ENCODE results near the gene PIP5KL1. TPM values are rescaled to one million over a fixed set of nuclear protein-coding genes. Genes with fewer than 3 reads are reported as not detected.

Gene PIP5KL1
- total RNA-seq, 1 donor from 2014 or later = 2.7 TPM

DNA sequence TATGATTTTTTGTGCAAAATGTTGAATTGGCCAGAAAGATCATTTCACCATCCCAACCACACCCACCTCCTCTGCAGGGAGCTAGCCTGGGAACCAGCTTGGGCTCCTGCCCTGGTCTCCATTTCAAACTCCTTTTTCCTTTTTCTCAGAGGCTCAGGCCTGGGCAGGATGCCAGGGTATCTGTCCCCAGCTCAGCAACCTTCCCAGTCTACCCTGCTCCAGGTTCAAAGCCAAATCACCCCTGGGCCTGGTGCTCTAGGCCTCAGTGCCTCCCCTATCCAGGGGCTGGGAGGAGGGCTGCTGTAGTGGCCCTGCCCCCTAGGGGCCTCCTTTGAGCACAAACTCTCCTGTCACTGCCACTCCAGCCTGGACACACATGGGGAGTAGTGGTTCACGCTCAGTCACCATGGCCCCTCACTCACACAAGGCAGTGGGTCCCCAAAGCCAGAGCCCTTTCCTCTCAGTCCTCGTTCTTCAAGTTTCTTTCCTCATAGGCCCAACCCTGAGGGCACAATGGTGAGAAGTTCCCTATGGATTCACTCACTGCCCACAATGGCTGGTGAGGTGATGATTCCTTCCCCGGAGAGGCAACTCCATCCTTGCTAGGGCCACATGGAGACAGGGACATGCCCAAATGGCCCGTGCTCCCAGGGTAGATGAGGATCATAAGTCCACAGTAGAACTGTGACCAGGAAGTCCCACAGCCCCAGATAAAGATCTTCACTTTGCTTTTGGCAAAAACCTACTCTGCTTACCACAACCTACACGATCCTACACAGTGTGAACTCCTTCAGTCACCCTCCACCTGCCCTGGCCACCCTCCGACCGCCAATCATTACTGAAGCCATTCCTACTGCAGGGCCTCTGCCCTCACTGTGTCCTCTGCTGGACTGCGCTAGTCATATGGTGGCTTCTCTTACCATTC is 12.1 kb downstream of the PIP5KL1 start:
- intact Hi-C loops (cut with micrococcal nuclease) = loop anchor here (2.0 to 5.0 kb wide), 2 partner anchors 146 to 414 kb away; no protein-coding TSS in a partner anchor

DNA sequence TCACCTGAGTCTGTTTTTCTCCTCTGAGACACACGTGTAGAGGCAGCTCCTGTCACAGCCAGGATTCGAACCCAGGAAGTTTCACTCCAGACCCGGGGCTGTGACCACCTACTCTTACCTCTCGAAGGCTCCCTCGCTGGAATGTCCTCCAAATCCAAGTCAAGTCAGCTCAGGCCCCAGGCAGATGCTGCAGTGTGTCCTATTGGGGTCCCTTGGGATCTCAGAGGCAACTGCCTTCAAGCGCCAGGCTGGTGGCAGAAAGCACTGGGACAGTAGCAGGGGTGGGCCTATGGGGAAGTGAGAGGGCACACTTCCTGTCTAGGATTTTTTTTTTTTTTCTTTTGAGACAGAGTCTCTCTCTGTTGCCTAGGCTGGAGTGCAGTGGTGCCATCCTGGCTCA is 13.0 kb downstream of the PIP5KL1 start:
- intact Hi-C loops (cut with micrococcal nuclease) = loop anchor here (1.0 to 5.0 kb wide), 5 partner anchors 14 to 413 kb away; partner anchors contain the start of gene ST6GALNAC6

DNA sequence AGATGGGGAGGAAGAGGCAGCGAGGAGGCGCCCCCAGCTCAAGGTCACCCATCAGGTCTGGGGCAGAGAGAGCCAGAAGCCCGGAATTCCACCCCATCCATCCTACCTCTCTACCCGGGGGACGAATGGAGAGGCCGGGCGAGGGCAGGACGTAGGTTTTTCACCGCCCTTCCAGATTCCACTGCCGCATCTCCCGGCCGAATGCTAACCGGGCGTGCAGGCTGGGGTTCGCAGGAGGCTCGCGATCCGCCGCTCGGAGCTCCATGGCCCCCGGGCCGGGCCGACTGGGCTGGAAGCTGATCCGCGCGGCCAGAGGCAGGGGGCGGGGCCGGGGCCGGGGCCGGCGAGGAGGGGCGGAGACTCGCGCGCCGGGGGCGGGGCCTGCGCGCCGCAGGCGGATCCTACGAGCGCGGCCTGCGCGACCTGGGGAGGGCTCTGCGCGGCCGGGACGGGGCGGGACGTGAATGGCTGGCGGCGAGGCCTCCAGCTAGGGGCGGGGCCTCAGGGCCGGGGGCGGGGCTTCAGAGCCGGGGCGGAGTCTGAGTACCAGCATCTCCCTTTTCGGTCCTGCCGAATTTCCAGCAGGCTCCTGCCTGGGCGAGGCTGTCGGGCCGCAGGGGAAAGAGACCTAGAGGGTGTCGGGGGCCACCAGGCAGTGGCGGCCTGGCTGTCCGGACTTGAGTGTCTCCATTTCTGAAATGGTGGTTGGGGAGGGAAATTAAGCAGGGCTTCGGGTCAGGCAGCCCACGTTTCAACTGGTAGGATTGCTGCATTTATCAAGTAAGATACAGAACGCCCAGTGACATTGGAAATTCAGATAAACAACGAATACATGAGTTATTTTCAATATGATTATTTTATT is 13.6 kb downstream of the PIP5KL1 start, which contains the start of gene ST6GALNAC4:
TSS of gene ST6GALNAC4 (minus strand) at position 322 of the 862 bp plus-strand sequence. CDS start 622 bp downstream, outside the sequence.
- intact Hi-C loops (cut with micrococcal nuclease) = loop anchor here (1.0 to 5.0 kb wide), 4 partner anchors 14 to 145 kb away; partner anchors contain the start of gene ST6GALNAC6

DNA sequence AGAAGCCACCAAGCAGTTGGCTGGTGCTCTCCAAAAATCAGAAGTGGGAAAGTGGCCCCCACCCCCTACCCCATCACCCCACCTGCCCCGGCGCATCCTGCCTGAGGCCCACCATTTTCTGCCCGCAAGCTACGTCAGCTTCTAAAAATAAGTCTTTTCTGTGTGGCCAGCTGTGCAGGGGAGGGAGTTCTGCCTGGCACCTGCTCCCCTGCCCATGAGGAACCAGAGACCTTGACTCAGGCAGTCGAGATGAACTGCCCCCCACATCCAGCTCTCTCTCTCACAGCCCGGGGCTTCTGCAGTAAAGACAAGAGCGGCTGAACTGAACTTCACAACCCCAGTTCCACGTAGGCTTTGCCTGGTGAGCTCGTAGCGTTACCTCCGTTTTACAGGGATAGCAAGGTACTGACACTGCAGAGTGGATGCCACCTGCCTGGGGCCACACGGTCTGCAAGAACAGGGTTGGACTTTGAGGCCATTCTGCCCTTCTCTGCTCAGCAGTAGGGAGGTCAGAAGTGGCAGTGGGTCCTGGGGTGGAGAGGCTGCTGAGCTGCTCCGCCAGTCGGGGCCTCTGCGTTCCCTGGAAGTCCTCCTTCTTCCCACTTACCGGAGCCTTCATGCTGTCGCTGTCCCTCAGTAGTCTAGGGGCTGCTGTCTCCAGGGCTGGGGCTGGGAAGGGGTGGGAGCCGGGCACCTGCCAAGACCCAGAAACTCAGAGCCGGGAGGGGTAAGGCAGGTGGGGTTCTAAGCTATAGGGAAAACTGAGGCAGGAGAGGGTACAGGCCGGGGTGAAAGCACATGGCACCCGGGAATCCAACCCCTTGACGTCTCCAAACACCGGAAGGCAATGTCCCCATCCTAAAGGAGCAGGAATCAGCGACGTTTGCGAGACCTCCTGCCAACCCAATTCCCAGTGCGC is 14.5 kb downstream of the PIP5KL1 start:
- intact Hi-C loops (cut with micrococcal nuclease) = loop anchor here (2.0 to 5.0 kb wide), 2 partner anchors 131 to 144 kb away; no protein-coding TSS in a partner anchor

DNA sequence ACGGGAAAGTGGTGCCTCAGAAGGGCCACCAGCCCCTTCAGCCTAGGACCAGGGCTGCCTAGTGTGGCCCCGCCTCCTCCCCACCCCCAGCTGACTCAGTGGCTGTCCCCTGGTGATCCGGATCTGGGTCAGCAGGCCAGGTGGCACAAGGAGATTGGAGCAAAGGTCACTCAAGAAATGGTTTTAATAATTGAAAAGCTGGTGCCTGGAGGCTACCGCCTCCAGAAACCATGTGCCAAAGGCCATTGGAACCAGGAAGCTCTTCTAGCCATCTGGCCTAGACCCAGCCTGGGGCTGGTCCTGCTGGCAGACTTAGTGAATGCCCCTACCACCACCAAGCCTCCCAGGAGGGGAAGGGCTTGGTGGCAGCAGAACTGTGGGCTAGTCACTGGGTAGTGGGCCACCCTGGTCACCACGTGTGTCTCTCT is 15.2 kb downstream of the PIP5KL1 start:
- intact Hi-C loops (cut with micrococcal nuclease) = loop anchor here (5.0 kb wide), 1 partner anchor 143 kb away; no protein-coding TSS in a partner anchor

DNA sequence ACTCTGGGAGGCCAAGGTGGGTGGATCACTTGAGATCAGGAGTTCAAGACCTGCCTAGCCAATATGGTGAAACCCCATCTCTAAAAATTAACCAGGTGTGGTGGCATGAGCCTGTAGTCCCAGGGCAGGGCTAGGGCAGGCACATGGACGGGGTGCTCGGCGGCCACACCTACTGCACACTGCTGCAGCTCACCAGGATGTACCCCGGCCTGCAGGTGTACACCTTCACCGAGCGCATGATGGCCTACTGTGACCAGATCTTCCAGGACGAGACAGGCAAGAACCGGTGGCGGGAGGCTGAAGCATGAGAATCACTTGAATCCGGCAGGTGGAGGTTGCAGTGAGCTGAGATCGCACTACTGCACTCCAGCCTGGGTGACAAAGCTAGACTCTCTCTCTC is 16.9 kb downstream of the PIP5KL1 start:
- intact Hi-C loops (cut with micrococcal nuclease) = no loop called here

DNA sequence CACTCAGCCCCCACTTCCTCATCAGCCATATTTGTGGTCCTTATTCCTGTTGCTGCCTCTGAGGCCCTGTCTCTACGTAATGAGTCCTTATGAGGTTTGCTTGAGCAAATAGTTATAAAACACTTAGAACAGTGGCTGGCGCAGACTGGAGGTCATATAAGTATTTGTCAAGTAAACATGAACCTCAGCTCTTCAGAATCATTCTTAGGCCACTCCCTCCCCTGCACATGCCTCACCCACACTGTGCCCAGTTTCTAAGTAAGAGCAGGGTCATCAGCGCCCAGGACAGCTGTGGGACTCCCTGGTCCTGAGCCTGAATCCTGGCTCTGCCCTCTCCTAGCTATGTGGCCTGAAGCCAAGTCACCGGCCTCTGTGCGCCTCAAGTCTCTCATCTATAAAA is 17.7 kb downstream of the PIP5KL1 start:
- intact Hi-C loops (cut with micrococcal nuclease) = no loop called here

DNA sequence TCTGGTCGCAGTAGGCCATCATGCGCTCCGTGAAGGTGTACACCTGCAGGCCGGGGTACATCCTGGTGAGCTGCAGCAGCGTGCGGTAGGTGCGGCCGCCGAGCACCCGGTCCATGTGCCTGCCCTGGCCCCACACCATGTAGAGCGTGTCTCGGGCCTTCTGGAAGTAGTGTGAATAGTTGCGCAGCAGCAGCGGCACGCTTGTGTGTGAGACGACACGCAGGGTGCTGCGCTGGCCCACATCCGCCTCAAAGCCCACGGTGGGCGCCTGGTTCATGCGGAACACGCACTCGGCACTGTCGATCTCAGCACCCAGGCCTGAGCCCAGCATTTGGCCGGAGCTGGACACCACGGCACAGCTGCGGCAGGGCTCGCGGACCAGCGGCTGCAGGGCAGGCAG is 18.3 kb downstream of the PIP5KL1 start:
- intact Hi-C loops (cut with micrococcal nuclease) = no loop called here

DNA sequence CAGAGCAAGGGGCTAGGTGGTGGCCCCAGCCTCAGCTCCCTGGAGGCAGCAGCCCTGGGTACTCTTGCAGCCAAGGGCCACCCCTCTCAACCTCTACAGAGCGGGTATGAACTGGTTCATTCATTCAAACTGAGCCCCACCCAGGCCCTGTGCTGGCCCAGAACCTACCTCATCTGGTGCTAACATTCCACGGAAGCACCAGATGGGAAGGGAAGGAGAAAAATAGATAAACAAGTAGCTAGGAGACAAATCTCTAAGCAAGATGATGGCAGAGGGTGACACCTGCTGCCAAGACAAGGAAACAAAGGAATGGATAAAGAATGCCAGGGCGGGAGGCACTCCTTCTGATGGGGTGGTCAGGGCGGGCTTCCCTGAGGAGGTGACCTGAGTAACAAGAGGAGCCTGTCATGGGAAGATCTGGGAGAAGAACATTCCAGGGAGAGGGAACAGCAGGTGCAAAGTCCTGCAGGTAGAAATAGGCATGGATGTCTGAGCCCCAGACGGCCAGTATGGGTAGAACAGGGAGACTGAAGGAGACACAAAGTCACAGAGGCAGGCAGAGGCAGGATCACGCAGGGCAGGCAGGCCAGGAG is 19.9 kb downstream of the PIP5KL1 start:
- intact Hi-C loops (cut with micrococcal nuclease) = no loop called here

DNA sequence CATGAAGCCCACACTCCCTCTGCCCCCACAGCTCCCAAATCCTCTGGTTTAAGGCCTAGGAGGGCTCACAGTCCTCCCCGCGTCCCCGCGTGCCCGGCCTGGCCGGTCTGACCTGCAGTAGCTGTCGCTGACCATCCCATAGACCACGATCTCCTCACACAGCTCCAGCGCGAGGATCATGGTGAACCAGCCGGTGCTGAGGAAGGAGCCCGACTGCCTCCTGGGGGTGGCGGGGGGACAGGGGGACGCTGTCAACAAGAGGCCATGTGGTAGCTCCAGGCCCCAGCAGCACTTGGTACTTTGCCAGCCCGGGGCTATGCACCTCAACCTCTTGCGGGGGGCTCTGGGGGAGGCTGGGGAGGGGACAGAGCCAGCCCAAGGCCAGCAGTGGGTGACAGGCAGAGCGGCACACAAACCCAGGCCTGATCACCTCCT is 20.7 kb downstream of the PIP5KL1 start:
- intact Hi-C loops (cut with micrococcal nuclease) = no loop called here

DNA sequence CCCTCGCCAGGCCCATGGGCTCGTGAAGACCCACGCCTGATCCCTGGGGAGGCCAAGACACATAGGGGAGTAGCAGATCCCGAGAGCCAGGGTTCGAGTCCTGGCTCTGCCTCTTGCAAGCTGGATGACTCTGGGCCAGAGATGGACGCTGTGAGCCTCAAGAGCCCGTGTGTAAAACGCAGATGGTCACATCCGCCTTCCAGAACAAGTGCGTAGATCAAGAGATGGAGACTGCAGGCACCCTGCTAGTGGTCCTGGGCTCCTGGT is 22.0 kb downstream of the PIP5KL1 start:
- intact Hi-C loops (cut with micrococcal nuclease) = no loop called here

DNA sequence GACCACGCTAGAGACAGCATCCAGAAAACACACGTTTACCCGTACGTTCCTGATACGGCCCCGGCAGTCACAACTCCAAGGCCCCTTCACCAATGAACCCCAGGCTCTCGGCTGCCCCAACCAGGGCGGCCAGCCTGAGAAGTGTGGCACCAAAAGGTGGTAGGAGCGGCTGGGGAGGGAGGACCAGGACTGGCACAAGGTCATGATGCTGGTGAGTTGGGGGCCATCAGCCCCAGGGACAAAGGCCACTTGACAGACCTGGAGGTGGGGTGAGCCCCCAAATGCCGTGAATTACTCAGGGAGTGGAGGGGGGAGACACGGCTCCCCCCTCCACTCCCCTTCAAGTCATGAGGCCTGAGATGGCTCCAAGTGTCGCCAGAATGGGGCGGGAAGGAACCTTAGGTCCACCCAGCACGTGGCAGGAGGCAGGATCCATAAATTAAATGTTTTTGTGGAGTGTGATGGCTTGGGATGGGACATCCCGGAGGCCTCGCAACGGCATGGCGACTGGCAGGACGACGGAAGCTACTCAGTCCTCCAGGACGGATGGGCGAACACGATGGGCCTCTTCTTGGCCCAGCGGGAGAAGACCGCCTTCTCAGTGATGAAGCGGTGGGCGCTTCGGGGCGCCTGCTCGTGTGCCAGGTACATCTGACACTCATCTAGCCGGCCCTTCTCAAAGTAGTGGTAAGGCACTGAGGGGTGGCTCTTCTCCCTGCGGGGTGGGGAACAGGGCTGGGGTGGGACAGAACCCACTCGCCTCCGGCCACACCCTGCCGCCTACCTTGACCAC is 22.5 kb downstream of the PIP5KL1 start:
- intact Hi-C loops (cut with micrococcal nuclease) = no loop called here

DNA sequence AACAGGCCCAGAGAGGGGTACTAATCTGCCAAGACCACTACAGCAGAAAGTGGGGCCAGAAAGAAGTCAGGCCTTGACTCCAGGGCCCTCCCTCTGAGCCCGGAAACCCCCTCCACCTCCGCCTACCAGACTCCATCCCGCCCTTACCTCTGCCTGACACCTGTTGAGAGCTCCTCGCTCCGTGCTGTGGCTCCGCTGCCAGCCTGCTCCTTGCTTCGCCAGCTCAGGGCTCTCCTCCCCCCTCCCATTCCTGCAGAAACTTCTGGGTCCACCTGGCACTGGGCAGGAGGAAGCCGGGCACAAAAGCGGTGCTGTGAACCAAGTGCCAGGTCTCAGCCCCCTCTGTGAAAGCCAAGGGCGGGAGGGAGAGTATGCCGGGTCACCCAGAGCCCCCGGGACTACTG is 24.8 kb downstream of the PIP5KL1 start:
- intact Hi-C loops (cut with micrococcal nuclease) = no loop called here

DNA sequence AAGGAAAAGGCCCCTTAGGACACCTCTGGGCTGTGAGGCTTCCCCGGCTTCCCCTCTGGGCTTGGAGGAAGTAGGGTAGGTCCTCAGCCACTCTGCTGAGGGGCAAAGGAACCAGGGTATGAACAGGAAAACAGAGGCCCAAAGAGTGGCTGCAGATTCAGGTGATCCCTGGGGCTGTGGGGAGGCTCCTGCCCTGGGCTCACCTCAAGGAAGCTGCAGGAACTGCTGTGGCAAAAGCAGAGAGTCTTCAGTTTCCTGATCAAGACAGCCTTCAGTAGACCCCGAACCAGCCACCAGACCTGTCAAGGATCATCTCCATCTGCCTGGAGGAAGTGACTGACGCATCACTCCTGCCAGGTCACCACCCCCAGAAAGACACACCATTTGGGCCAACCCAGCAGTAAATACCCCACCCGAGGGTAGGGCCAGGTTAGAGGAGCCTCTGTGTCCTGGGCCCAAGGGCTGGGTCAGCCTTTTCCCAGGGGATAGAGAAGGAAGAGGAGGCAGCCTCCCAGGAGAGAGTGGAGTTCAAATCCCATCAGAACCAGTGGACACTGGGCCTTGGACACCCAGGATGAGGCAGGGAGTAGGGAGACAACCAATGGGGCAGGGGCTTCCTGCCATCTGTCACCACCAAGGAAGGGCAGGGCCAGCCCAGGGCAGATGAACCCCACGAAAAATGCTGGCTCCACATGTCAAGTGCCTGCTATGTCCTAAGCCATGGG is 25.4 kb downstream of the PIP5KL1 start:
- intact Hi-C loops (cut with micrococcal nuclease) = no loop called here

DNA sequence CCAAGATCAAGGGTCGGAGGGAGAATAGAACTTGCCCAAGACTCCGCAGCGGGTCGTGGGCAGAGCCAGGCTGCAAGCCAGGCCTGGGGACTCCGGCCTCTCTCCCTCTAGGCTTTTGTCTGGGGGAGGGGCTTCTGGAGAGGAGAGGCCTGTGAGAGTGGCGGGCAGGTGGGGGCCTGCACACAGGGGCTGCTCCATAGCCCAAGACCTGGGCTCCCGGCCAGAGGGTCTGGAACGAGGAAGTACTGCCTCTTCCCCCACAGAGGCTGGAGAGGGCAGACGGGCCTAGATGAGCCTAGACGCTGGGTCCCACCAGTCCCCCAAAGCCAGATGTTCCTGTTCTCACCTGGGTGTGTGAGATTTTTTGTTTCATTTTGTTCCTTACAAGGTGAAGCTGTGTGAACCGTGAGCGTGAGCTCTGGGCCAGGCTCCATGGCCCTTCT is 26.0 kb downstream of the PIP5KL1 start:
- intact Hi-C loops (cut with micrococcal nuclease) = no loop called here

DNA sequence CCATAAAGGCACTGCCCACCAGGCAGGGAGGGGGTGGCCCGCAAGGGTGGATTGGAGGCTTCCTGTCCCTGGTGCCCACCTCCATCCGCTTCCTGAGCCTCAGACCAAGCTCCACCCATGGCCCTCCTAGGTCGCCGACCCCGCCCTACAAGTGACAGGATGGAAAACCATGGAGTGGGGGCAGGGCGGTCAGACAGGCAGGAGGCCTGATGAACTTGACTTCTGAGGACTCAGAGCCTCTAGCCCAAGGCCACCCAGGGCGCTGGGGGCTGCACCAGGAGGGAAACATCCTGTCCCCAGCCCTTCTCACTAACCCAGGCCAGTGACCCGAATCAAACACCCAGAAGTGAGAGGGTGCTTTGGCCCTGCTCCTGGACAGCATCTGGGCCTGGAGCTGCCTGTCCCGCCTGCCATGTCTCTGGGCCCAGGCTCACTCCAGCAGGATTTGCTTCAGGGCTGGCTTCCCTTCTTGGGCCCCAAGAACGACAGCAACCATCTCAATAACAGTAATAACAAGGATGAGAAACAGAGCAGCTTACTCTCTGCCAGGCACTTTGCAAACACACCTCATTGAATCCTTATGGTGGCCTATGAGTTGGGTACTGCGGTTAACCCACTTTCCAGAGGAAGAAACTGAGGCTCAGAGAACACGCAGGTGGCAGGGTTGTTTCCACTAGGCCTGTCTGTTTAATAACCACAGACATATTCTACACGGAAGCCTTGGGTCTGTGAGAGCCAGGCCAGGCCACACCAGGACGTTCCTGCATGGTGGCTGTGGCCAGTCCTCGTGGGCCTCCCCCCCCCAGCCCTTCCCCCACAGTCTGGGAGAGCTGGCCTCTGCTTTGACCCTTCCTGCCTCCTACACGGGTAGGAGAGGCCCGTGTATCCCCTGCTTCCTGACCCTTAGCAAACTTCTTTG is 26.8 kb downstream of the PIP5KL1 start:
- intact Hi-C loops (cut with micrococcal nuclease) = loop anchor here (1.0 to 2.0 kb wide), 2 partner anchors 13 to 101 kb away; partner anchors contain the start of genes FPGS and ST6GALNAC4

DNA sequence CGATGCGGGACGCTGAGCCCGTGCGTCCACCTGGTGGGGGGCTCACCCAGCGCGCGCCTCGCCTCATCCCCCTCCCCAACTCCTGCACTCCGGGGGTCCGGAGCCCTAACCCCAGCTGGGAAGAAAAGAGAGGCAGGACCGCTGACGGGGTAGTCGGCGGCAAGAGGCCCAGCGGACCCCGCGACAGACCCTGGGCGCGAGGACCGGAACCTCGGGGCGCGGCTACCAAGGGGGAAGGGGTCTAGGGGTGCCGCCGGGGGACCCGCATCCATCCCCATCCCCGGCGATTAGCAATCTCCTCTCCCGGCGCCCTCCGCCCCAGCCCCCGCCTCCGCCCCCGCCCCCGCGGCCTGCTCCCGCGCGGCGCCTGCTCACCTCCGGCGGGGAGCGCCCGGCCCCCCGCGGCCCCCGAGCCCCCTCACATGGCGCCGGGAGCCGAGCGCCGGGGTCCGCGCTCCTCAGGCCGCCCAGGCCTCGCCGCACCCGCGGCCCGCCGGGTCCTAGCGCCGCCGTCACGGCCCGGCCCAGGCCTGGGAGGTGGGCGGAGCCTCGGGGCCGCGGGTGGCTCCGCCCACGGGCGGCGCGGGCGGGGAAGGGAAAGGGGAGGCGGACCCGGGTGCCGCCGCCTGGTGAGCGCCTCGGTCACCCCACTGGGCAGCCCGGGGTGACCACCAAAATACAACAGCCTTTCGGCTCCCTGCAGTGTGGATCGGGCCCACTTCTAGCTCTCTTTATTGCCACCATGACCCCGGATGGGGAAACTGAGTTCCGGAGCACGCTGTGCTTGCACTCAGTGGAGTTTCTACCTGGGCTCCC is 31.2 kb downstream of the PIP5KL1 start, which contains the start of gene ST6GALNAC6:
TSS of gene ST6GALNAC6 (minus strand) at position 476 of the 816 bp plus-strand sequence. CDS start 1,622 bp downstream, outside the sequence.
- intact Hi-C loops (cut with micrococcal nuclease) = loop anchor here (1.0 kb wide), 1 partner anchor 18 kb away; the partner anchor contains the start of gene ST6GALNAC4
